Measurements from ENCODE around the gene TRNT1. TPM values are rescaled to one million over a fixed set of nuclear protein-coding genes. Genes with fewer than 3 reads are reported as not detected.

Gene TRNT1
- total RNA-seq, 1 donor from 2014 or later: 43.2 TPM

GRCh38 chr3:3110749-3111361 lies 15.9 kb upstream of the TRNT1 start:
- intact Hi-C loops (cut with micrococcal nuclease): no loop called here

GRCh38 chr3:3113042-3113709 lies 13.6 kb upstream of the TRNT1 start:
- intact Hi-C loops (cut with micrococcal nuclease): no loop called here

GRCh38 chr3:3117651-3118050 lies 9.1 kb upstream of the TRNT1 start:
- intact Hi-C loops (cut with micrococcal nuclease): no loop called here

DNA sequence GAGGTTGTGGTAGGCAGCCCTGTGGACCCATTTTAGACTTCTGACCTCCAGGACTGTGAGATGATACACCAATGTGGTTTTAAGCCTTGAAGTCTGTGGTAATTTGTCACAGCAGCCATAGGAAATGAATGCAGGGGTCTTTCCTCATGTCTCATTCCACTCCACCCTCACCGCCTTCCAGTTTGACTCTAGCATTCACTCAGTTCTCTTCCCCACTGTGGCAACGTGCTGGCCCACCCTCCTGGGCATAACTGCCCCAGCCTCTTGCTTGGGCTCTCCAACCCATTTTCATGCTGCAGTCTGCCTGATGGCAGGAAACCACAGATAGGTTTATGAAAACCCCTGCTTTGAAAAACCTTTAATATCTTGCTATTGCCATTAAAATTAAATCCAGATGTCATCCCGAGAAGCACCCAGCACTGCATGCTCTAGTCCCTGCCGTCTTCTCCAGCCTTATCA lies 7.3 kb upstream of the TRNT1 start:
- intact Hi-C loops (cut with micrococcal nuclease): no loop called here

DNA sequence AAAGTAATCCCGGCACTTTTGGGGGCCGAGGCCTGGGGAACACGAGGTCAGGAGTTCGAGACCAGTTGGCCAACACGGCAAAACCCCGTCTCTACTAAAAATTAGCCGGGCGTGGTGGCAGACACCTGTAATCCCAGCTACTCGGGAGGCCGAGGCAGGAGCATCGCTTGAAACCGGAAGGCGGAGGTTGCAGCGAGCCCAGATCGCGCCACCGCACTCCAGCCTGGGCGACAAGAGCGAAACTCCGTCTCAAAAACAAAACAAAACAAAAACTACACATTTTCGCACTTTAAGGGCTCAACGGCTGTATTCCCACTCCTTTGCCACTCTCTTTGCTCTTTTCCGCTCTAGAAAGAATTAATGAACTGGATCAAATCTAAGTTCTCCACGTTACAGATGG lies 763 bp upstream of the TRNT1 start:
- intact Hi-C loops (cut with micrococcal nuclease): loop anchor here (1.0 to 10.0 kb wide), 4 partner anchors 53 to 1369 kb away; partner anchors contain the start of genes CRBN, ITPR1 and SETMAR

DNA sequence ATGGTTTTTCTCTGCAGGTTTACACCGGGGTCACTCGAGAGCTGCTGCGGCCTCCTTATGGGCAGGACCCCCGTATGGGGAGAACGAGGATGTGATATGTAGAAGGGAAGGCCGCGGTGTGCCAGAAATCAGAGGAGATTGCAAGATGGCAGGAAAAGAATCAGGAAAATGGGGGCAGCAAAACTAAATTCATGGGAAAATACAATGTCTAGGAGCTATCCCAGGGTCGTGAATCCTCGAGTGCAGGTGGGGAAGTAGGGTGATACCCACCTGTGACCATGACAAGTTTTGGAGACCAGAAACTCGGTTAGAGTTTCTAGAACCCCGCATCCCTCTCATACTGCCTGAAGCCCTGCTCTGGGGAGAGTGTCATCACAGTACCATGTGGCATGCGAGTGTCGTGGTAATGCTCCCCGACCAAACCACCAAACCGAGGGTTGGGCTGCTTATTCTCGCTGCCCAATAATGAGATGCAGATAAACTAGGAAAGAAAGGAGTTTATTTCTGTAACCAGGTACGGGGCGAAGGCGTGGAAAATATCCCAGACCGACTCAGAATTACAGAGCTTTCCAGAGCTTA lies 781 bp downstream of the TRNT1 start:
- intact Hi-C loops (cut with micrococcal nuclease): loop anchor here (1.0 to 10.0 kb wide), 4 partner anchors 9 to 1367 kb away; partner anchors contain the start of genes ITPR1 and SETMAR

- intact Hi-C loops (cut with micrococcal nuclease): loop anchor here (2.0 to 10.0 kb wide), 2 partner anchors 13 to 1365 kb away; partner anchors contain the start of gene ITPR1
Measured at GRCh38 chr3:3129579-3129978, 2.8 kb downstream of the TRNT1 start.

- intact Hi-C loops (cut with micrococcal nuclease): no loop called here
Measured at GRCh38 chr3:3133500-3133899, 6.8 kb downstream of the TRNT1 start.

DNA sequence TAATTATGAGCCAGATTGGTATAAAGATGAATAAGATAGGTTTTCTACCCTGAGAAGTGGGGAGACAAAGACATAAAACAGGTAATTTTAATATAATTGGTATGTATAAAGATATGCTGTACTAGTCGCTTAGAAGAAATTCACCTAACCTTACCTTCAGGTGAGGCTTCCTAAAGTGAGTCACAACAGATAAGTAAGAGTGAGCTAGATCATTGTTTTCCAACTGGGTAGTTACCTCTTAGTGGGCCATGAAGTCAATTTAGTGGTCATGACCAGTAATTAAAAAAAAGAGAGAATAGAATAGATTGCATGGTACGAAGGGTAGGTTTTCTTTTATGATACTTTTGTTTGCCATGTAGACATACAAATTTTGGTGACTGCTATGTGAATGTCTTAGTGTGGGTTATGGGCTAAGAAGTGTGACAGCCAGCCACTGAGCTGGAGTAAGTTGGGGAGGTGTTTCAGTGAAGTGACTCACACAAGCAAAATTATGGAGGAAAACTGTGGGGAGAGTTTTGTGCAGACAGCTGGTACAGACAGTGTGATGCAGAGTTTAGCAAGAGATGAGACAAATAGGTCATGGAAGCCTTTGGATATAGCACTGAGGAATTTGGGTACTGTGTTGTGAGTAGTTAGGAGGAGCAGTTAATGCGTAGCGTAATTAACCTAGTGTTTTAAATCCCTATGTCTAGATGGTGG lies 8.2 kb downstream of the TRNT1 start:
- intact Hi-C loops (cut with micrococcal nuclease): no loop called here

- intact Hi-C loops (cut with micrococcal nuclease): no loop called here
Measured at GRCh38 chr3:3137526-3137925, 10.8 kb downstream of the TRNT1 start.

DNA sequence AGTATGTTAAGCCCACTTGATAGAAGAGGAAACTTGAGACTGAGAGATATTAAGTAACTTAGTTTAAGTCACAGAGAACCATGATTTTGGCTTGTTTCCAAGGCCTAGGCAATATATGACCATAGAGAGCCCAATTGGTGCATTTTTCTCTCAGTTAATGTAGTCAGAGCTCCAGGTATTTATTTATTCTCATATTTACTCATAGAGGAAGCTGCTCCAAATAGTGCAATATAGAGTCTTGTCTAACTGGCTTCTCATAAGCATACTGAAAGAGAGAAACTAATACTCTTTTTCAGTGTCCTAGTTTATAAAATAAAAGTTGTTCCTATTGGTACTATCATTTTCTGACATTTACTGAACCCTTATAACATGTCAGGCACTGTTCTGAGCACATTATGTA lies 15.2 kb downstream of the TRNT1 start:
- intact Hi-C loops (cut with micrococcal nuclease): loop anchor here (2.0 kb wide), 1 partner anchor 13 kb away; no protein-coding TSS in a partner anchor

DNA sequence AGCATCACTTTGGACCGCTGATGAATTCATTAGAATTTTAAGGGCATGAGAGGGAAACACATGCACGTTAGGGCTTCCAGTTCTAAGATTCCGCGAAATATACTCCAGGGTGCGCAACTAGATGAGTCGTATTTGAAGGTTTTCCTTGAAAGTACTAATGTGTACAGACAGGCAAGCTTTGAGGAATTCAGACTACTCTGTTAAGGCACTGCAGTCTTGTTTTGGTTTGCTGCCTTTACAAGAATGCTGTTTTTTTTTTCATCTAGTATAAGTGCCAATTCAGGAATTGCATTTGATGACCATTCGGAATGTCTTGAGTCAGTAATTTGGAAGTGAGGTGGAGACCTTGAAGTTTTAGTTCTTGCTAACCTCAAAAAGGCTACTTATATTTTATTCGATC lies 19.1 kb downstream of the TRNT1 start:
- intact Hi-C loops (cut with micrococcal nuclease): no loop called here

GRCh38 chr3:3149560-3149959 lies 22.8 kb downstream of the TRNT1 start:
- intact Hi-C loops (cut with micrococcal nuclease): loop anchor here (2.0 kb wide), 1 partner anchor 21 kb away; no protein-coding TSS in a partner anchor

GRCh38 chr3:3151513-3151912 lies 24.8 kb downstream of the TRNT1 start:
- intact Hi-C loops (cut with micrococcal nuclease): no loop called here

DNA sequence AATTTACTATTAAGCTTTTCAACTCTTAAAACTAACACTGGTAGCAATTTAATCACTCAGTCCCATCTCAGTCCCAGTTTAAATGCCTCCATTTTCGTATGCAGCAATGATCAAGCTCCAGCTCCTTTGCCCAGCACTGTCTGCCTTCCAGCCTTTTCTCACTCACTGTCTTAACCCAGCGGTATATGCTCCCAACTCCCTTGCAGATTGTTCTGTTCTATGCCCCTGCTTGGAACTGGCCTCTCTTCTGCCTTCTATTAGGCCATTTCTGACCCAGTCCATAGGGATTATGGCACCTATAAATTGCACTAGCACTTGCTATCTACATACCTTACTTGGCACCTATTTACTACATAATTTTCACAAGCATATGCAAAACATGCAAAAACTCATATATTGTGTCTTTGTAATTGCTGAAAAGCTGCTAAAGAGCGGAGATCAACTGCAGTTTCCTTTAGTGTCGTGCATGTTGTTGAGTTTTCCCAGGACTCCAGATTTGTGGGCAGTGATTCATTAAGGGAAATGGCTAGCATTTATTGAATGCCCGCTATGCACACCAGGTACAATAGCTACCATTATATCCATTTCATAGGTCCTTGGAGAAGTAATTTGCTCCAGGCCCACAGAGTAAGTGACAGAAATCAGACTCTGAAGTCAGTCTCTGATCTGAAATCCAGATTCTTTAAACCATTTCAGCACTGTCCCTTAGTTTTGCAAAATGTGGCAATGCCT lies 28.3 kb downstream of the TRNT1 start:
- intact Hi-C loops (cut with micrococcal nuclease): no loop called here

GRCh38 chr3:3157484-3157883 lies 30.7 kb downstream of the TRNT1 start:
- intact Hi-C loops (cut with micrococcal nuclease): no loop called here

GRCh38 chr3:3160826-3161225 lies 34.1 kb downstream of the TRNT1 start:
- intact Hi-C loops (cut with micrococcal nuclease): no loop called here

DNA sequence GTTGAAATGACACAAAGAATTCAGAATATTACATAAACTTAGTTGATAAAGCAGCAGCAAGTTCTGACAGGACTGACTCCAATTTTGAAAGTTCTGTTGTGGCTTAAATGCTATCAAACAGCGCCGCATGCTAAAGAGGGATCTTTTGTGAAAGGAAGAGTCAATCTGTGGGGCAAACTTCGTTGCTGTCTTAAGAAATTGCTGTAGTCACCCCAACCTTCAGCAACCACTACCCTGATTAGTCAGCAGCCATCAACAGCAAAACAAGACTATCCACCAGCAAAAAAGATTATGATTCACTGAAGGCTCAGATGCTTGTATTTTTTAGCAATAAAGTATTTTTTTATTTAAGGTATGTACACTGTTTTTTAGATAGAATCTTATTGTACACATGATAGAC lies 38.5 kb downstream of the TRNT1 start:
- intact Hi-C loops (cut with micrococcal nuclease): no loop called here

DNA sequence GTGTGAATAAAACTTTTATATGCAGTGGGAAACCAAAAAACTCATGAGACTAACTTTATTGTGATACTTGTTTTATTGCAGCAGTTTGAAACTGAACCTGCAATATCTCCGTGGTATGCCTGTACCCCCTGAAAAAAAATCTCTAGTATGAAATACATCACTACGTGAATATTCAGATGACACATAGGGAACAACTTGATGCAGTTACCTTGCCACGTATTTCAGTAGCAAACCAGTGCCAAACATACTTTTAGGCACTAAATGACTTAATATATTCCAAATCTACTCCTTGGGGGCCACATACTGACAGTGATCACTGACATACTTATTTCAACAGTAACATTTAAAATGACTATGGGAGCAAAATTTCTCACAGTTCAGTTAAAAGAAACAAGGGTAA lies 38.9 kb downstream of the TRNT1 start:
- intact Hi-C loops (cut with micrococcal nuclease): no loop called here

- intact Hi-C loops (cut with micrococcal nuclease): loop anchor here (2.0 to 10.0 kb wide), 3 partner anchors 22 to 464 kb away; no protein-coding TSS in a partner anchor
Measured at GRCh38 chr3:3170998-3171397, 44.3 kb downstream of the TRNT1 start.

DNA sequence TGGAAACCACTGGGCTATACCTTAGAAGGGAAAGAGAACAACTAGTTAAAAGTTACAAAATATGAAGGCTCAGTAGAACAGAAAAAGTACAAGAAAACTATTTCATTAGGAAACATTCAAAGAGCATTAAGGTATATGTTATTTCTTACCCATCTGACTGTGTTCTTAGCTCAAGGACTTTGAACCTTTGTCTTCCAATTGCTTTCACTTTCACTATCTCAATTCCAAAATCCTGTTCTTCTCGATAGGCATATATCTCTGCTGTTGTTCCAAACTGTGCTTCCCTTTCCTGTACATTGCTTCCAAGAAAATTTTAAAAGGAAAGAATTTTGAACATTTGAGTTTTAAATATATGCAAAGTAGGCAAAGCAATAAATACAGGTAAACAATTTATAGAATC lies 45.9 kb downstream of the TRNT1 start:
- intact Hi-C loops (cut with micrococcal nuclease): loop anchor here (5.0 to 10.0 kb wide), 2 partner anchors 248 to 465 kb away; no protein-coding TSS in a partner anchor
